Neural cell (in vitro differentiated cells): ENCODE results near the gene LDLR.

Experiments
- CTCF ChIP-seq: fragments of 450-650 bp; IDR thresholded peaks from 2 replicates; pipeline ENCODE4 v1.5.1; 2014; ENCODE audit warnings: antibody characterized with exemption, mild to moderate bottlenecking, moderate library complexity; ENCODE audit not compliant: poor library complexity, severe bottlenecking
- EP300 ChIP-seq: fragments of 450-650 bp; conservative IDR thresholded peaks from 2 replicates; pipeline ENCODE4 v1.6.1; 2014; ENCODE audit warnings: antibody characterized with exemption, mild to moderate bottlenecking, moderate library complexity; ENCODE audit not compliant: poor library complexity, severe bottlenecking
- POLR2AphosphoS5 ChIP-seq: IDR thresholded peaks from 2 replicates; pipeline ENCODE4 v1.6.1; 2012
- RAD21 ChIP-seq: fragments of 450-650 bp; conservative IDR thresholded peaks from 2 replicates; pipeline ENCODE4 v1.6.1; 2014; ENCODE audit warnings: antibody characterized with exemption, mild to moderate bottlenecking, moderate library complexity

GRCh38 chr19:11179716-11180297 lies 90.5 kb downstream of the LDLR start:
- no peak for TF ChIP-seq CTCF
- no peak for TF ChIP-seq RAD21
- no peak for TF ChIP-seq EP300
- no peak for TF ChIP-seq POLR2AphosphoS5
